HT-29 (cell line): Measurements from ENCODE around the gene CCDC142. TPM values are rescaled to one million over a fixed set of nuclear protein-coding genes. Genes with fewer than 3 reads are reported as not detected.
"Not testable (repeated sequence)": the region's sequence is repeated elsewhere in the genome, so short reads cannot be mapped to it uniquely, and the experiment has no call there.

ENCODE experiments used
- DNase-seq: peaks from one replicate; pipeline ENCODE4 v3.0.0-alpha.2; 2015; ENCODE audit warnings: low spot score
- total RNA-seq: library from RNA; depleted of rRNA; stranded (reverse); fragments of >200 nt; shearing (Covaris generic); gene quantifications from 2 replicates; pipeline ENCODE4 v1.2.3, GENCODE V29; 2014

The CCDC142 gene
- total RNA-seq, 1 experiment from 2014 or later = 31.9 TPM

- no peak for DNase-seq
Measured at GRCh38 chr2:74499267-74499939, 16.6 kb upstream of the CCDC142 start, which contains the start of gene LBX2. Gene LBX2, minus strand, starts transcription at chr2:74499603. Its CDS starts 66 bp downstream, at chr2:74499537.

- peak; percentile 67 for DNase-seq
Measured at GRCh38 chr2:74498500-74499266, 15.9 kb upstream of the CCDC142 start.

GRCh38 chr2:74497777-74498499 lies 15.1 kb upstream of the CCDC142 start:
- peak; percentile 62 for DNase-seq

- peak; percentile 26 for DNase-seq
Measured at GRCh38 chr2:74496997-74497776, 14.4 kb upstream of the CCDC142 start.

- no peak for DNase-seq
Measured at GRCh38 chr2:74495440-74495839, 12.6 kb upstream of the CCDC142 start.

GRCh38 chr2:74493546-74493945 lies 10.7 kb upstream of the CCDC142 start:
- DNase-seq = no peak

- no peak for DNase-seq
Measured at GRCh38 chr2:74491648-74492544, 9.1 kb upstream of the CCDC142 start.

- DNase-seq = no peak
Measured at GRCh38 chr2:74489906-74490305, 7.1 kb upstream of the CCDC142 start.

- DNase-seq = no peak
Measured at GRCh38 chr2:74488643-74489481, 6.1 kb upstream of the CCDC142 start.

- no peak for DNase-seq
Measured at GRCh38 chr2:74486141-74486540, 3.3 kb upstream of the CCDC142 start.

GRCh38 chr2:74483675-74484164 lies 922 bp upstream of the CCDC142 start:
- DNase-seq = not testable (repeated sequence)

- DNase-seq = no peak
Measured at GRCh38 chr2:74481961-74482800, 617 bp downstream of the CCDC142 start.

GRCh38 chr2:74481431-74481830 lies 1.4 kb downstream of the CCDC142 start:
- no peak for DNase-seq

- DNase-seq = no peak
Measured at GRCh38 chr2:74474899-74475298, 7.9 kb downstream of the CCDC142 start.

- no peak for DNase-seq
Measured at GRCh38 chr2:74474481-74474880, 8.3 kb downstream of the CCDC142 start.

GRCh38 chr2:74472945-74473258 lies 9.9 kb downstream of the CCDC142 start:
- DNase-seq = no peak

GRCh38 chr2:74472086-74472944 lies 10.5 kb downstream of the CCDC142 start, which contains the start of gene MRPL53:
Gene MRPL53, minus strand, starts transcription at chr2:74472680. Its CDS starts 20 bp downstream, at chr2:74472660.
- peak; percentile 97 for DNase-seq
